ENCODE data around the gene KLRB1. TPM values are rescaled to one million over a fixed set of nuclear protein-coding genes. Genes with fewer than 3 reads are reported as not detected.
"Not testable (repeated sequence)": the region's sequence is repeated elsewhere in the genome, so short reads cannot be mapped to it uniquely, and the experiment has no call there.

The KLRB1 gene
- total and polyA plus RNA-seq, 12 donors, result 0.13 to 1.7 (median 0.48) TPM; not detected in 1

GRCh38 chr12:9590441-9590840 lies 17.3 kb downstream of the KLRB1 start:
- Histone ChIP-seq H3K36me3 (replicated peaks in 1 of 2) (no peaks in the 10 kb centered on the region), H3K27me3 (no peaks in the 10 kb centered on the region), H3K4me1 (replicated peaks in 1 of 2) (no peaks in the 10 kb centered on the region), H3K9me3 (replicated peaks in 1 of 3) (no peaks in the 10 kb centered on the region), H3K27ac (no peak overlapping the region), H3K4me3 (no peak overlapping the region)
- 91 to 93% (median 92%) methylated on average over 2 of the region's 2 CpGs for WGBS, 4 donors
- intact Hi-C loops (cut with DNase I), result no loop called here
- no peak for TF ChIP-seq CTCF (IDR thresholded peaks at IDR 0.05)
- no peak for DNase-seq

DNA sequence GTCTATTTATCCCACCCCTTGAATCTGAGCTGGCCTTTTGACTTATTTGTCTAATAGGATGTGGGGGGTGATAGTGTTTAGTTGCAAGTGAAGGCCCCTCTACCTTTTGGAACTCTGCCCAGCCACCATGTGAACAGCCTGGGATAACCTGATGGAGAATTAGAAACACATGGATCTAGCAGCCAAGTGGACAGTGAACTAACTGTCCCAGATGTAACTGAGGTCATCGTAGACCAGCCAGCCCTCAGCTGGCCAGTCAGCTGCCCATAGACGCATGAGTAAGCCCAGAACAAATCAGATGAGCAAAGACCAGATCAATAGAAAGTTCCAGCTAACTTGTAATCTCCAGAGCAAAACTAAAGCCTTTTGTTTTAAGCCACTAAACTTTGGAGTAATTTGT lies 19.0 kb downstream of the KLRB1 start:
- Histone ChIP-seq H3K27ac (no peak overlapping the region), H3K27me3 (no peaks in the 10 kb centered on the region), H3K4me3 (no peak overlapping the region), H3K9me3 (replicated peaks in 1 of 3) (no peaks in the 10 kb centered on the region), H3K36me3 (replicated peaks in 1 of 2) (no peaks in the 10 kb centered on the region), H3K4me1 (replicated peaks in 1 of 2) (no peaks in the 10 kb centered on the region)
- no peak for DNase-seq
- intact Hi-C loops (cut with DNase I), result loop anchor here in 1 of 2 donors (10.0 kb wide), 1 partner anchor 234 kb away; no protein-coding TSS in a partner anchor
- 89 to 100% (median 92%) methylated on average over 2 of the region's 2 CpGs for WGBS, 4 donors
- no peak for TF ChIP-seq POLR2A (IDR thresholded peaks at IDR 0.05)
- no peak for TF ChIP-seq CTCF (IDR thresholded peaks at IDR 0.05)

DNA sequence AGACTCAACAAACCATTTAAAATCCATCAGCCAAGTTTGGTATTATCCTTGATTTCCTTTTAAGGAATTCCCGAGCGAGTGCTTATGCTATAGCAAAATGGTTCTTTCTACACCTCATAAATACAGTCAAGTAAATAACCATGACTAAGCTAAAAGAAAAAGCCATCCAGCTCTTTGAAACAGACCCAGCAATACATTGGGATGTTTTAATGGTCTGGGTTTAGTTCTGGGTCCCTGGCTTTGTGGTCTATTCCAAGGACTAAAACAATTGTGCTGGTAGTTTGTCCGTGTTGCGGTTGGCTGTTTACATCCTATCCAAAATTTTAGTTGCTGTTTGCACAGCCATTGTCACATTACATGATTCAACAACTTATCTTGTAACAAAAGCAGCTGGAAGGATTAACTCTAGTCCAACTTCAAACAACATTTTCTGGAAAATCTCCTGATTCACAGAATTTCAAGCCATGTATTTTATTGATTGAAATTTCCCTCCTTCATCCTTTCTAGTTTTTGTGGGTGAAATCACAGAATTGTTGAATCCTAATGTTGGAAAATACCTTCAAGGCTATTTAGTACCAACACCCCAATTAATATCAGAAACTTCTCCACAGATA lies 19.6 kb downstream of the KLRB1 start:
- DNase-seq, result no peak
- WGBS, 4 donors, result 92 to 96% (median 95%) methylated on average over 4 of the region's 4 CpGs
- TF ChIP-seq POLR2A (IDR thresholded peaks at IDR 0.05) (no peak), CTCF (IDR thresholded peaks at IDR 0.05) (no peak)
- Histone ChIP-seq H3K4me1 (replicated peaks in 1 of 2) (no peaks in the 10 kb centered on the region), H3K27ac (no peak overlapping the region), H3K4me3 (no peak overlapping the region), H3K9me3 (replicated peaks in 1 of 3) (no peaks in the 10 kb centered on the region), H3K36me3 (replicated peaks in 1 of 2) (no peaks in the 10 kb centered on the region), H3K27me3 (no peaks in the 10 kb centered on the region)
- intact Hi-C loops (cut with DNase I), result loop anchor here in 1 of 2 donors (10.0 kb wide), 1 partner anchor 233 kb away; no protein-coding TSS in a partner anchor

DNA sequence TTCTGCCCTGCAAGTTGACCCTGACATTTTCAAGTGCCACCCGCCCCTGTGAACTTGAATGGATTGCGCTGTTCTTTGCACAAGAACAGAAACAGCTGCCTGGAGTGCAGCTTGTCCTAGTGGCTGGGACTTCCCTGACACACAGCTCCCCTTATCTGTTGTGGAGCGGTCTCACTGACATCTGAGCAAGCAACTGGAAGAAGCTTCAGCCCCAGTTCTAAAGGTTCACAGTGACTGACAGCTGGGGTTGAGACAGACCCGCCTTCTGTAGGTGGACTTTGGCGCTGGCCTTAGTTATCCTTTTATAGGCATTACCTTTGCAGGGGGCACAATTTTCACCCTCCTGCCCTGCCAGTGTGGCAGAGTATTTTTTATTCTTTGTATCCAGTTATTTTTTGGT lies 30.0 kb downstream of the KLRB1 start:
- H3K4me1 ChIP-seq (replicated peaks in 1 of 2); DNase-seq; H3K27me3 ChIP-seq; H3K4me3 ChIP-seq; H3K36me3 ChIP-seq (replicated peaks in 1 of 2); intact Hi-C loops (cut with DNase I); H3K9me3 ChIP-seq (replicated peaks in 1 of 3); H3K27ac ChIP-seq: not testable (repeated sequence)
- whole genome bisulfite sequencing, 4 donors, result 93% methylated on average over 2 of the region's 5 CpGs; no CpG with 5 or more reads in 3 of the 4 donors

DNA sequence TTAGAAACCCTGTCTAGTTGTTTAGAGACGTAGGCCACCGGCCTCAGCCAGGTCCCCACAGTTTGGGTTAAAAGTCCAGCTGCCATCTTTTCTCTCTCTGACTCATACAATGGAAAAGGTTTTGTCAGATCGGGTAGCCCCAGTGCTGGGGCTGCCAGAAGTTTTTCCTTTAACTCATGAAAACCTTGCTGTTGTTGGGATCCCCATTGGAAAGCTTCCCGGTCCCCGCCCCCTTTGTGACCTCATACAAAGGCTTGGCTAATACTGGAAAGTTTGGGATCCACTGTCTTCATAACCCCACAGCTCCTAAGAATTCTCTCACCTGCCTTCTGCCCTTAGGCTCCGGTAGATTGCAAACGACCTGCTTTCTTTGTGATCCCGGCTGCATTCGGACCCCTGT lies 40.6 kb downstream of the KLRB1 start:
- H3K9me3 ChIP-seq (replicated peaks in 1 of 3); H3K36me3 ChIP-seq (replicated peaks in 1 of 2); H3K27me3 ChIP-seq; H3K27ac ChIP-seq; intact Hi-C loops (cut with DNase I); H3K4me3 ChIP-seq; DNase-seq; H3K4me1 ChIP-seq (replicated peaks in 1 of 2): not testable (repeated sequence)
- WGBS, 4 donors, result 88 to 100% methylated on average over 1 to 9 of the region's 9 CpGs; no CpG with 5 or more reads in 2 of the 4 donors

DNA sequence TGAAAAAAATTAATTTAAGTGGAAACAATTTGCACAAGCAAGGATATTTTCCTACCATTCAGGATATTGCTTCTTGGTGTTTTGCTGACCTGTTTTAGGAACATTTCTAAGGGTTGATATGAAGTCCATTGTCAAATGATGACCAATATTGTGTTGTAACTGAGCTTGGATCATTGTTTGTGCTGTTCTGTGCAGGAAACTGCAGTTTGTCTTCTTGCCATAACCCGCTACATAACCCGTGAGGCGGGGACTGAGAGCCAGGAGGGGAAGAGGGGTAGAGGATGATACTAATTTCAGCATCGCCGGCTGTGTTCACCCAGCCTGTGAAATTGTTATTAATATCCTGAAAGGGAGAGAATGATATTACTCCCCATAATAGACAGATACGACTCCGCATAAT lies 41.6 kb downstream of the KLRB1 start:
- H3K9me3 ChIP-seq (replicated peaks in 1 of 3); DNase-seq; H3K36me3 ChIP-seq (replicated peaks in 1 of 2); H3K4me1 ChIP-seq (replicated peaks in 1 of 2); intact Hi-C loops (cut with DNase I); H3K27me3 ChIP-seq; H3K4me3 ChIP-seq; H3K27ac ChIP-seq: not testable (repeated sequence)
- WGBS, 4 donors, result 94 to 100% methylated on average over 5 to 7 of the region's 7 CpGs; no CpG with 5 or more reads in 2 of the 4 donors

- H3K27ac ChIP-seq; DNase-seq; intact Hi-C loops (cut with DNase I); H3K36me3 ChIP-seq (replicated peaks in 1 of 2); H3K27me3 ChIP-seq; H3K9me3 ChIP-seq (replicated peaks in 1 of 3); H3K4me1 ChIP-seq (replicated peaks in 1 of 2); H3K4me3 ChIP-seq: not testable (repeated sequence)
- 93 to 100% methylated on average over 1 to 2 of the region's 2 CpGs; no CpG with 5 or more reads in 2 of the 4 donors for WGBS, 4 donors
These were observed 43.3 kb downstream of the KLRB1 start for GRCh38 chr12:9564418-9564817.

DNA sequence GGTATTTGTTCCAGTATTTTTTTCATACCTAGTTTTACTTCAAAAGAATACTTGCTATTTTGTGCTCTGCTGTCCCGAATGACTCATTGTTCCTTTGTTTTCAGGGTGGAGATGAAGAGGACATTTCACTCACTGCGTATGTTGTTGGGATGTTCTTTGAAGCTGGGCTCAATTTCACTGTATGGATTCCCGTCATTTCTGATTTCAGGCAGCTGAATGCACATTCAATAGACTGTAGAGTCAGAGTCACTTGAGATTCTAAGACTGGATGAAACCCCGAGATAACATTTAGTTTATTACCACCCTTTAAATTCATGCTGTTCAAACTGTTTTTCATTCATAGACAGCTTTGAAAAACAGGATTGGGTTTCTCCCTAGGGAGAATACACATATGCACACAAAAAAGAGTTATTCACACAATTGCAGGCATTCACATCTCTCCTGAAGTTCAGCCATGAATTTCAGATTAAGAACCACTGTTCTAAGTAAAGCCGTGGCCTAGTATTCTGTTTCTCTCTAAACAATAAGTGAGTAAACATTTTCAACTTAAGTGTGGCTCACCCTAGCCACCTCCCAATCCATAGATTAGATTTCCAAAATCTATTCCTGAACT lies 44.8 kb downstream of the KLRB1 start:
- WGBS, 4 donors, result 87 to 100% methylated on average over 2 to 3 of the region's 5 CpGs; no CpG with 5 or more reads in 2 of the 4 donors
- H3K4me3 ChIP-seq; intact Hi-C loops (cut with DNase I): not testable (repeated sequence)

More for the DNA sequence above, 44.8 kb downstream of the KLRB1 start:
- not testable (repeated sequence) for DNase-seq; H3K27ac ChIP-seq; H3K36me3 ChIP-seq (replicated peaks in 1 of 2); H3K9me3 ChIP-seq (replicated peaks in 1 of 3); H3K4me1 ChIP-seq (replicated peaks in 1 of 2); H3K27me3 ChIP-seq
